ENCODE results near the gene ANXA10.

DNA sequence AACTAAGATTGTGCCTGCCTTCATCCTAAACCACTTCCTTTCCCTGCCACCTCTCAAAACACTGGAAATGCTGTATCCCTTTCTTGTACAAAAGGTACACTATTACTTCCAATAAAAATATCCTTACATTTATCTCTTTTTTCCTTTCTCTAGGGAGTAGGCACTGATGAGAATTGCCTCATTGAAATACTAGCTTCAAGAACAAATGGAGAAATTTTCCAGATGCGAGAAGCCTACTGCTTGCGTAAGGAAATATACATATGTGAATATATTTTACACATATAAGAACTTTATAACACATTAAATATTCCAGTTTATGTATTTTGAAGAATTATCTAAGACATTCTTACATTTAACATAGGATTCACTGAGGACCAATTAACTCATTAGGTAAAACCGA is 71.7 kb downstream of the ANXA10 start:
- TF ChIP-seq, protein P1, sequence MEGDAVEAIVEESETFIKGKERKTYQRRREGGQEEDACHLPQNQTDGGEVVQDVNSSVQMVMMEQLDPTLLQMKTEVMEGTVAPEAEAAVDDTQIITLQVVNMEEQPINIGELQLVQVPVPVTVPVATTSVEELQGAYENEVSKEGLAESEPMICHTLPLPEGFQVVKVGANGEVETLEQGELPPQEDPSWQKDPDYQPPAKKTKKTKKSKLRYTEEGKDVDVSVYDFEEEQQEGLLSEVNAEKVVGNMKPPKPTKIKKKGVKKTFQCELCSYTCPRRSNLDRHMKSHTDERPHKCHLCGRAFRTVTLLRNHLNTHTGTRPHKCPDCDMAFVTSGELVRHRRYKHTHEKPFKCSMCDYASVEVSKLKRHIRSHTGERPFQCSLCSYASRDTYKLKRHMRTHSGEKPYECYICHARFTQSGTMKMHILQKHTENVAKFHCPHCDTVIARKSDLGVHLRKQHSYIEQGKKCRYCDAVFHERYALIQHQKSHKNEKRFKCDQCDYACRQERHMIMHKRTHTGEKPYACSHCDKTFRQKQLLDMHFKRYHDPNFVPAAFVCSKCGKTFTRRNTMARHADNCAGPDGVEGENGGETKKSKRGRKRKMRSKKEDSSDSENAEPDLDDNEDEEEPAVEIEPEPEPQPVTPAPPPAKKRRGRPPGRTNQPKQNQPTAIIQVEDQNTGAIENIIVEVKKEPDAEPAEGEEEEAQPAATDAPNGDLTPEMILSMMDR (conservative IDR thresholded peaks at IDR 0.05; ENCODE audit: low read length), result no peak
- TF ChIP-seq EZH2phosphoT487 (IDR thresholded peaks at IDR 0.05; ENCODE audit: borderline replicate concordance, low read depth, low read length), result no peak

Data from OCI-LY7 (cell line).